Colonic mucosa (tissue), 4 donors: ENCODE measurements around the gene KIF5A. TPM values are rescaled to one million over a fixed set of nuclear protein-coding genes. Genes with fewer than 3 reads are reported as not detected.

ENCODE experiments used
- DNase-seq: peaks from one replicate; pipeline ENCODE4 v3.0.0-alpha.2; 2020
- H3K27ac ChIP-seq: fragments of 200-600 bp; one replicate; pipeline ENCODE4 v1.8.0; 2021
- H3K27me3 ChIP-seq: fragments of 200-600 bp; one replicate; pipeline ENCODE4 v1.8.0; 2021
- H3K36me3 ChIP-seq: fragments of 200-600 bp; one replicate; pipeline ENCODE4 v1.8.0; 2021
- H3K4me1 ChIP-seq: fragments of 200-600 bp; one replicate; pipeline ENCODE4 v1.8.0; 2021; ENCODE audit warnings: mild to moderate bottlenecking
- H3K4me3 ChIP-seq: fragments of 200-600 bp; one replicate; pipeline ENCODE4 v1.8.0; 2021
- H3K9ac ChIP-seq, 2 donors: one replicate each; pipeline ENCODE4 v1.7.0; 2013; ENCODE audit warnings: control low read depth in 2 of 2, low read depth in 2 of 2, low read length in 2 of 2
- H3K9me3 ChIP-seq: fragments of 200-600 bp; one replicate; pipeline ENCODE4 v1.8.0; 2021
- intact Hi-C: fragments of 100-400 bp; cut with DNase I; formaldehyde crosslinking; loops from one replicate; pipeline ENCODE4 v1.14.1; 2022
- total RNA-seq, 2 donors: library from RNA; stranded (reverse); fragmentation: NEBNext Ultra II Directional in 1 of 2; extraction: Animal tissue kit (Norgen Biotek cat#: 25700) in 1 of 2; gene quantifications; one replicate each; pipeline ENCODE4 v1.2.1, GENCODE V29; 2021
- TF ChIP-seq, protein P1 (sequence below): fragments of 200-600 bp; IDR thresholded peaks from one replicate; pipeline ENCODE4 v1.8.0; 2022; ENCODE audit warnings: antibody characterized with exemption, mild to moderate bottlenecking
- donor health status: healthy.
- donor health status: DM: no; HTN: no; CAD: no.
- donor health status: DM: no; HTN: no; CAD: no.

KIF5A gene
- total RNA-seq, 2 donors from 2014 or later, result 0.67 to 2.1 TPM

- no peak overlapping the region for H3K9ac ChIP-seq
- intact Hi-C loops, result no loop called here
- H3K27me3 ChIP-seq, result peaks cover 3% of the 10 kb centered on the region
- no peak overlapping the region for H3K27ac ChIP-seq
- H3K4me1 ChIP-seq, result no peaks in the 10 kb centered on the region
- TF ChIP-seq, protein P1, sequence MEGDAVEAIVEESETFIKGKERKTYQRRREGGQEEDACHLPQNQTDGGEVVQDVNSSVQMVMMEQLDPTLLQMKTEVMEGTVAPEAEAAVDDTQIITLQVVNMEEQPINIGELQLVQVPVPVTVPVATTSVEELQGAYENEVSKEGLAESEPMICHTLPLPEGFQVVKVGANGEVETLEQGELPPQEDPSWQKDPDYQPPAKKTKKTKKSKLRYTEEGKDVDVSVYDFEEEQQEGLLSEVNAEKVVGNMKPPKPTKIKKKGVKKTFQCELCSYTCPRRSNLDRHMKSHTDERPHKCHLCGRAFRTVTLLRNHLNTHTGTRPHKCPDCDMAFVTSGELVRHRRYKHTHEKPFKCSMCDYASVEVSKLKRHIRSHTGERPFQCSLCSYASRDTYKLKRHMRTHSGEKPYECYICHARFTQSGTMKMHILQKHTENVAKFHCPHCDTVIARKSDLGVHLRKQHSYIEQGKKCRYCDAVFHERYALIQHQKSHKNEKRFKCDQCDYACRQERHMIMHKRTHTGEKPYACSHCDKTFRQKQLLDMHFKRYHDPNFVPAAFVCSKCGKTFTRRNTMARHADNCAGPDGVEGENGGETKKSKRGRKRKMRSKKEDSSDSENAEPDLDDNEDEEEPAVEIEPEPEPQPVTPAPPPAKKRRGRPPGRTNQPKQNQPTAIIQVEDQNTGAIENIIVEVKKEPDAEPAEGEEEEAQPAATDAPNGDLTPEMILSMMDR, result no peak
- no peaks in the 10 kb centered on the region for H3K36me3 ChIP-seq
- no peaks in the 10 kb centered on the region for H3K9me3 ChIP-seq
- no peak for DNase-seq
- no peak overlapping the region for H3K4me3 ChIP-seq
Observed at GRCh38 chr12:57605811-57606311, 56.0 kb downstream of the KIF5A start.

DNA sequence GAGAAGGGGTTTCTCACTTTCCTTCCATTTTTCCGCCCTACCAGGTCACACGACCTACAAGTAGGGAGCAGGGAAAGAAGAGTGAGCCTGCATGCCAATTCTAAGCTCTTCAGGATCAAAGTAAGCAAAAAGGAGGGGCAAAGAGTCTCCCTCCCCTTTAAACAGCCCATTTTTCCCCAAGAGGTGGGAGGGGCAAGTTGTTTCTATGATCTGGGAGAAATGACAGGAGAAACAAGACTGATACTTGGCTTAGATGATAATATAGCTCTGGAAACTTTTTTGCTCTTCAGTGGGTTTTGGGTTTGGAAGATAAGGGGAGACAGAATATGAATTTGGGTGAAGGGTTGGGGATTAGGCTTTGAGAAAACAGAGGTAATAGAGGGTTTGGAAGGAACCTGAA lies 56.6 kb downstream of the KIF5A start:
- Histone ChIP-seq H3K4me3 (no peak overlapping the region), H3K9me3 (no peaks in the 10 kb centered on the region), H3K27me3 (peaks cover 8% of the 10 kb centered on the region), H3K4me1 (no peaks in the 10 kb centered on the region), H3K36me3 (no peaks in the 10 kb centered on the region), H3K27ac (no peak overlapping the region), H3K9ac (no peak overlapping the region)
- TF ChIP-seq, protein P1, result no peak
- intact Hi-C loops, result no loop called here
- DNase-seq, result no peak

DNA sequence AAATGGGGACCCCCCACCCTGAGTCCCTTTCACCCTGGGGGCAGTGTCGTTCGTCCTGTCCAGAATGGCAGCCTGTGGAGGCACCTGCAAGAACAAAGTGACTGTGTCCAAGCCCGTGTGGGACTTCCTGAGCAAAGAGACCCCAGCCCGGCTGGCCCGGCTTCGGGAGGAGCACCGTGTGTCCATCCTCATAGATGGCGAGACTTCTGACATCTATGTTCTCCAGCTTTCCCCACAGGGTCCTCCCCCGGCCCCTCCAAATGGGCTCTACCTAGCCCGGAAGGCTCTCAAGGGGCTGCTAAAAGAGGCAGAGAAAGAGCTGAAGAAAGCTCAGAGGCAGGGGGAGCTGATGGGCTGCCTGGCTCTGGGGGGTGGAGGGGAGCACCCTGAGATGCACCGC lies 57.0 kb downstream of the KIF5A start:
- peaks cover 12% of the 10 kb centered on the region for H3K27me3 ChIP-seq
- H3K4me1 ChIP-seq, result no peaks in the 10 kb centered on the region
- TF ChIP-seq, protein P1, result no peak
- intact Hi-C loops, result no loop called here
- no peak overlapping the region for H3K9ac ChIP-seq
- no peaks in the 10 kb centered on the region for H3K36me3 ChIP-seq
- no peak overlapping the region for H3K27ac ChIP-seq
- no peak overlapping the region for H3K4me3 ChIP-seq
- DNase-seq, result no peak
- no peaks in the 10 kb centered on the region for H3K9me3 ChIP-seq

DNA sequence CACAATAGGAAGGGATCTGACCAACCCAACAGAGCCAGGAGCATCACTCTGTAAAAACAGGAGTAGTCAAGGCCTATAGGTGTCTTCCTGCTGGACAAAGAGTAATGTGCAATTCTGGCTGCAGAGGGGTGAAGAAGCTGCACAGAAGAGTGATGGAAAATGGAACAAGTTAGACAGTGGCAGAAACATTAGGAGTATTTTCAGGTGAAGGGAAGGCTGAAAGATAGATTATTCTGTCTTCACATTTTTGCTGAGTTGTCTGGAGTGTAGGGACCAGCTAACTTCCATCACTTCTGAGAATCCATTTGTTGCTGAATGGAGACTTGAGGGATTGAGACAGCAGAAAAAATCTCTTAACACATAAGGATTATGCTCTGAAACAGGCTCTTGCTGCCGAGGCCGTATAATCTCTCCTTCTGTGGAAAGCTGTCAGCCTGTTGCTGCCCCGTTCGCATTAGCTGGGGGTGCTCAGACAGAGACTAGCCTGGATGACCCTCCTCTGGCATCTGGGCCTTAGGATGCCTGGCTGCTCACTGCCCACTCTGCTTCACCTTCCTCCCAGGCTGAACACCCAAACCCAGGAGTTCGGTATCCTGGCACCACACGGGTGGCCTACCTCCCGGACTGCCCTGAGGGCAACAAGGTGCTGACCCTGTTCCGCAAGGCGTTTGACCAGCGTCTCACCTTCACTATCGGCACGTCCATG lies 58.3 kb downstream of the KIF5A start:
- no peak overlapping the region for H3K27ac ChIP-seq
- peaks cover 24% of the 10 kb centered on the region for H3K27me3 ChIP-seq
- TF ChIP-seq, protein P1, result no peak
- no peaks in the 10 kb centered on the region for H3K9me3 ChIP-seq
- H3K4me3 ChIP-seq, result no peak overlapping the region
- H3K9ac ChIP-seq, result no peak overlapping the region
- DNase-seq, result no peak
- intact Hi-C loops, result no loop called here
- no peaks in the 10 kb centered on the region for H3K4me1 ChIP-seq
- H3K36me3 ChIP-seq, result no peaks in the 10 kb centered on the region

- H3K27ac ChIP-seq, result peak overlapping the region; percentile 36
- TF ChIP-seq, protein P1, result no peak
- H3K27me3 ChIP-seq, result peaks cover 24% of the 10 kb centered on the region
- intact Hi-C loops, result no loop called here
- no peak overlapping the region for H3K9ac ChIP-seq
- no peak overlapping the region for H3K4me3 ChIP-seq
- DNase-seq, result no peak
- no peaks in the 10 kb centered on the region for H3K36me3 ChIP-seq
- no peaks in the 10 kb centered on the region for H3K9me3 ChIP-seq
- H3K4me1 ChIP-seq, result no peaks in the 10 kb centered on the region
Observed at GRCh38 chr12:57609101-57609780, 59.4 kb downstream of the KIF5A start.
